GM12873 (cell line): Measurements from ENCODE around the gene POU2AF1.

Experiments
- TF ChIP-seq, protein P1 (sequence below): IDR thresholded peaks from 2 replicates; pipeline ENCODE4 v1.5.1; 2012; ENCODE audit warnings: low read depth, mild to moderate bottlenecking, moderate library complexity, low read length, control low read depth; ENCODE audit not compliant: insufficient read depth; ENCODE audit errors: missing control alignments

POU2AF1 gene

DNA sequence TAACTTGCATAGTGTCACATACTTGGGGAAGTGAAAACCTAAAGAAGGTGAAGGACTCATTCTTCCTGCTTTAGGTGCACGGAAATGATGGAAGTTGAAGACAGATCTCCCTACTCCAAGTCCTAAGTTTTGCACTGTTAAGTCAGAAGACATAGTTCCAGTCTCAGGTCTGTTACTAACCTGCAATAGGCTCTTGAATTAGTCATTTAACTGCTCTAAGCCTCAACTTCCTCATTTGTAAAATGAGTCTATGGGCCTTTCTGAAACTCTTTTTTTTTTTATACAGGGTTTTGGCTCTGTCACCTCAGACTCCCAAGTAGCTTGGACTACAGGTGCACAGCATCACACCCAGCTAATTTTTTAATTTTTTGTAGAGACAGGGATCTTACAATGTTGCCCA is 30.8 kb upstream of the POU2AF1 start:
- TF ChIP-seq, protein P1, sequence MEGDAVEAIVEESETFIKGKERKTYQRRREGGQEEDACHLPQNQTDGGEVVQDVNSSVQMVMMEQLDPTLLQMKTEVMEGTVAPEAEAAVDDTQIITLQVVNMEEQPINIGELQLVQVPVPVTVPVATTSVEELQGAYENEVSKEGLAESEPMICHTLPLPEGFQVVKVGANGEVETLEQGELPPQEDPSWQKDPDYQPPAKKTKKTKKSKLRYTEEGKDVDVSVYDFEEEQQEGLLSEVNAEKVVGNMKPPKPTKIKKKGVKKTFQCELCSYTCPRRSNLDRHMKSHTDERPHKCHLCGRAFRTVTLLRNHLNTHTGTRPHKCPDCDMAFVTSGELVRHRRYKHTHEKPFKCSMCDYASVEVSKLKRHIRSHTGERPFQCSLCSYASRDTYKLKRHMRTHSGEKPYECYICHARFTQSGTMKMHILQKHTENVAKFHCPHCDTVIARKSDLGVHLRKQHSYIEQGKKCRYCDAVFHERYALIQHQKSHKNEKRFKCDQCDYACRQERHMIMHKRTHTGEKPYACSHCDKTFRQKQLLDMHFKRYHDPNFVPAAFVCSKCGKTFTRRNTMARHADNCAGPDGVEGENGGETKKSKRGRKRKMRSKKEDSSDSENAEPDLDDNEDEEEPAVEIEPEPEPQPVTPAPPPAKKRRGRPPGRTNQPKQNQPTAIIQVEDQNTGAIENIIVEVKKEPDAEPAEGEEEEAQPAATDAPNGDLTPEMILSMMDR: no peak

DNA sequence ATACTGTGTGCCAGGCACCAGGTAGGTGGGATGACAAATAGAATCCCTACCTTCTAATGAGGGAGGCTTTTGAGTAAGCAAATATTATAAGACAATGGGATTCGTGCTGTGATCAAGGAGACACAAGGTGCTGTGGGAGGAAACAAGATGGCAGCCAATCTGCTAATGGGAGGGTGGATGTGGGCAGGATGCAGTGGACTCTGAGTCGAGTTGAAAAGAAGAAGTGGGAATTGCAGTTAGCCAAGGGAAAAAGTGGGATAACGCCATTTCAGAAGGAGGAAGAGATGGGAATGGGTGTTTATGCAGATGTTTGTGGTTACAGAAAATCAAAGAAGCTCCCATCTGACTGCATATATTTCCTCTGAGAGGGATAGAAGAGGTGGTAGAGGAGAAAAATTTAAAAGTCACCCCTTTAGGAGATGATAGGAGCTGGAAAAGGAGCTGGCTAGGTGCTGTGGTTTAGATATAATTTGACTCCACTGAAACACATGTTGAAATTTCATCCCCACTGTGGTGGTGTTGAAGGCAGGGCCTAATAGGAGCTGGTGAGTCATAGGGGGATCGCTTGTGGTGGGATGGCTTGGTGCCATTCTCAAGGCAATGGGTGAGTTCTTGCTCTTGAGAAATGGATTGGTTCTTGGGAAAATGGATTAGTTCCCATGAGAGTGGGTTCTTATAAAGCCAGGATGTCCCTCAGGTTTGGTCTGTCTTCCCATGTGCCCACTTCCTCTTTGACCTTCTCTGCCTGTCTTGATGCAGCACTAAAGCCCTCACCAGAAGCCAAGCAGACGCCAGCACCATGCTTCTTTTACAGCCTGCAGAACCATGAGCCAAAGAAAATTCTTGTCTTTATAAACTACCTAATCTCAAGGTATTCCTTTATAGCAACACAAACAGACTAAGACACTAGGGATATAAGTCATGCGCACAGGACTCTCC is 30.0 kb upstream of the POU2AF1 start:
- TF ChIP-seq, protein P1: no peak

DNA sequence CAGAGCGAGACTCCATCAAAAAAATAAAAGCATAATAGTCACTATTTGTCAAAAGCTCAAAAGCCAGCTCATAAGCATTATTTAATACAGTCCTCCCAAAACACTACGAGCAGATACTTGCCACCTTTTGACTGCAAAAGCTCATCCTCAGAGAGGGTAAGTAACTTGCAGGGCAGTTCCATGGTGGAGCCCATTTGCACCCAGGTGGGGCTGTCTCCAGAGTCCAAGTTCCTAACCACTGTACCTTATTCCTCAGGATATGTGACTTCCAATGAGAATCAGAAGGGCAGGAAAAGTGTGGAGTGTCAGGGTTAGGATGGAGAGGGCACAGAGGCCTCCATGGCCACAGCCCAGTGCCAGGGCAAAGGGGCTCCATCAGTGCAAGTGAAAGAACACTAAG is 28.6 kb upstream of the POU2AF1 start:
- TF ChIP-seq, protein P1: no peak

DNA sequence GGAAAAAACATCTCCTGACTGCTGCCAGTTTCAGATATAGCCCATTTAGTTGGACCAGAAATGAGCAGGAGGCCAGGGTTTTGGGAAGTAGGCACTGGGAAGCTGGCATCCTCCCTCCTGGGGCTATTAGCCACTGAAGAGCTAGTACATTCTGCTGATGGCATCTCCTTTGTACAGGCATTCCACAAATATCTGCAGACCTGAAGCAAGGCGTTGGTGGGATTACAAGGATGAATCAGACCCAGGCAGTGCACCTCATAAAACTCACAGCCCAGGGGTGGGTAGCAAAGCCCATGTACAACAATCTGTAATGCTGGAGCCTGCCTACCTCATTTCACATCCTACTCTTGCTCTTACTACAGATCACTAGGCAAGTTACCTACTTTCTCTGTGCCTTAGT is 27.5 kb upstream of the POU2AF1 start:
- TF ChIP-seq, protein P1: no peak

DNA sequence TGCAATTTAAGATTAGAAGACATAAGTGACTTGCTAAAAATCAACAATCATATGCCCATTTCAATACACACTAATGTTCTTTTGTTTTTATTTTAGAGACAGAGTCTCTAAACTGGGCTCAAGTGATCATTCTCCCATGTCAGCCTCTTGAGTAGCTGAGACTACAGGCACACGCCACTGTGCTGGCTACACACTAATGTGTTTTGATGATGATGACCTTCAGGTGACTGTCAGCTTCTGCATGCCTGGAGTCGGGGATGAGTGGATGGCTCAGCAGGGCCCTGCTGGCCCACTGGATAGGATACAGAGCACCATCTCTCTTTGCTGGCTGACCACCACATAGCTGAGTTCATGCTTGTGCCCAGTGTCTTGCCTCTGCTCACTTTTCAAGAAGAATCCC is 27.0 kb upstream of the POU2AF1 start:
- TF ChIP-seq, protein P1: no peak

DNA sequence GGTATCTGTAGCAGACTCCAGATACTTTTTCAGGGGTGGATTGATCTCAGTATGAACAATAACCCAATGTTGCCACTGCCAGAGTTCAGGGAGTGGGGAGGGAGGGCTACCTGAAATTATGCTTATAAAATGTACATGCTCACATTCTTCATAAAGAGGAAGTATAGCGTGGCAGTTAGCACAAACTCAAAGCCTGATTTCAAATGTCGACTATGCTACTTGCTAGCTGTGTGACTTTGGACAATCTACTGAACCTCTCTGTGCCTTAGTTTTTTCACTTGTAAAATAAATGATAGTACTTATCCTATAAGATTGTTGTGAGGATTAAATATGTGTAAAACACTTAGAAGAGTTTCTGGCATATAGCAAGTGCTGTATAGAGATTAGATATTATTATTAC is 26.5 kb upstream of the POU2AF1 start:
- TF ChIP-seq, protein P1: no peak

DNA sequence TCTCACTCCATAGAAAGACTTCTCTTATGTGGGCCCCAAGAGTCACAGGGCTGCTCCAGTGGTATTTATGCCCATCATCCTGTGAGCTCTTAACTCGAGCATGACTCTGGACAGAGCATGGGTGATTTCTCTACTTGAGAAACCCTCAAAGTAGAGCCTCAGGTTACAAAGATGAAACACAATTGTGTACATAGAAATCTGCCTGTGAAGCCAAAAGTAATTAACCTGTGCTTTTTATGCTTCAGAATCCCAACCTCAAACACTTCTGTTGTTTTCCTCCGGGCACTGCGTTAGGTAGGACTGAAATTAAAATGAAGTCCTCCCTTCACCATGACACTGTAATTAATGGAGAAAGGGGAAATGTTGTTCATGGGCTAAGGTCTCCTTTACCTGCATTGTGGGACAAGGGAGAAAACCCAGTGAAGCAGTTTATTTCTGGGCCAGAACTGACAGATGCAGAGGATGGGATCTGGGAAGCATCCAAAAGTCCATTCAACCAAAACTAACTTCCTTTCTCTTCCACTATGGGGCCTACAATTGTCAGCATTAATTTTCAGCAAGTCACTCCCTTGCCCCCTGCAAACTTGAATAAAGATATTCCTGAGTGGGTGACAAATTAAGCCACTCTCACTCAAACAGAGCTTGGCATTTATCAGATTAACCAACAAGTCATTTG is 24.1 kb upstream of the POU2AF1 start:
- TF ChIP-seq, protein P1: no peak
